T-helper 2 cell treated with Interferon-gamma antibody and Interleukin-4, amounts not matched to agents 5 μg/mL and 100 μg/mL, for 36 hours (primary cell): ENCODE results near the gene DYNLT3.

Experiments
- DNase-seq: peaks from one replicate; pipeline ENCODE4 v3.0.0; 2021; ENCODE audit warnings: low spot score
- H3K27ac Mint-ChIP-seq: one replicate; pipeline ENCODE4 v1.8.0; 2021; ENCODE audit warnings: mild to moderate bottlenecking, mixed read lengths
- H3K27me3 Mint-ChIP-seq: one replicate; pipeline ENCODE4 v1.8.0; 2021; ENCODE audit warnings: low read depth, mixed read lengths
- H3K36me3 Mint-ChIP-seq: one replicate; pipeline ENCODE4 v1.8.0; 2021; ENCODE audit warnings: low read depth, mixed read lengths
- H3K4me1 Mint-ChIP-seq: one replicate; pipeline ENCODE4 v1.8.0; 2021; ENCODE audit warnings: low read depth, mixed read lengths
- H3K4me3 Mint-ChIP-seq: one replicate; pipeline ENCODE4 v1.8.0; 2022; ENCODE audit warnings: mild to moderate bottlenecking, moderate library complexity, mixed read lengths
- H3K9me3 Mint-ChIP-seq: one replicate; pipeline ENCODE4 v1.8.0; 2021; ENCODE audit warnings: mixed read lengths

The DYNLT3 gene

GRCh38 chrX:37820646-37821045 is 26.7 kb downstream of the DYNLT3 start:
- Mint-ChIP-seq H3K4me1 (peaks cover 14% of the 10 kb centered on the region), H3K27me3 (peaks cover 11% of the 10 kb centered on the region), H3K27ac (no peak overlapping the region), H3K4me3 (no peak overlapping the region), H3K9me3 (no peaks in the 10 kb centered on the region), H3K36me3 (no peaks in the 10 kb centered on the region)
- no peak for DNase-seq

- no peak for DNase-seq
- no peak overlapping the region for H3K27ac Mint-ChIP-seq
- peaks cover 3% of the 10 kb centered on the region for H3K4me1 Mint-ChIP-seq
- no peak overlapping the region for H3K4me3 Mint-ChIP-seq
- peaks cover 11% of the 10 kb centered on the region for H3K27me3 Mint-ChIP-seq
- no peaks in the 10 kb centered on the region for H3K36me3 Mint-ChIP-seq
- no peaks in the 10 kb centered on the region for H3K9me3 Mint-ChIP-seq
Observed at GRCh38 chrX:37818031-37818430, 29.3 kb downstream of the DYNLT3 start.

GRCh38 chrX:37817579-37817978 is 29.8 kb downstream of the DYNLT3 start:
- no peak for DNase-seq
- no peaks in the 10 kb centered on the region for H3K9me3 Mint-ChIP-seq
- H3K36me3 Mint-ChIP-seq = no peaks in the 10 kb centered on the region
- H3K4me3 Mint-ChIP-seq = no peak overlapping the region
- H3K27me3 Mint-ChIP-seq = peaks cover 10% of the 10 kb centered on the region
- H3K4me1 Mint-ChIP-seq = peaks cover 1% of the 10 kb centered on the region
- no peak overlapping the region for H3K27ac Mint-ChIP-seq

GRCh38 chrX:37817176-37817575 is 30.2 kb downstream of the DYNLT3 start:
- Mint-ChIP-seq H3K36me3 (no peaks in the 10 kb centered on the region), H3K4me3 (no peak overlapping the region)

GRCh38 chrX:37816766-37817165 is 30.6 kb downstream of the DYNLT3 start:
- no peaks in the 10 kb centered on the region for H3K9me3 Mint-ChIP-seq
- DNase-seq = no peak
- peaks cover 5% of the 10 kb centered on the region for H3K4me1 Mint-ChIP-seq
- H3K27ac Mint-ChIP-seq = no peak overlapping the region
- H3K27me3 Mint-ChIP-seq = peaks cover 12% of the 10 kb centered on the region
- no peaks in the 10 kb centered on the region for H3K36me3 Mint-ChIP-seq
- H3K4me3 Mint-ChIP-seq = no peak overlapping the region

More at GRCh38 chrX:37817176-37817575, 30.2 kb downstream of the DYNLT3 start:
- Mint-ChIP-seq H3K27me3 (peaks cover 9% of the 10 kb centered on the region), H3K9me3 (no peaks in the 10 kb centered on the region), H3K27ac (no peak overlapping the region), H3K4me1 (peaks cover under 1% of the 10 kb centered on the region)
- no peak for DNase-seq

- H3K9me3 Mint-ChIP-seq = no peaks in the 10 kb centered on the region
- H3K27me3 Mint-ChIP-seq = peaks cover 12% of the 10 kb centered on the region
- peaks cover 5% of the 10 kb centered on the region for H3K4me1 Mint-ChIP-seq
- H3K27ac Mint-ChIP-seq = no peak overlapping the region
- H3K4me3 Mint-ChIP-seq = no peak overlapping the region
- no peak for DNase-seq
- H3K36me3 Mint-ChIP-seq = no peaks in the 10 kb centered on the region
Observed at GRCh38 chrX:37815366-37815765, 32.0 kb downstream of the DYNLT3 start.

- Mint-ChIP-seq H3K36me3 (no peaks in the 10 kb centered on the region), H3K4me3 (no peak overlapping the region), H3K27me3 (peaks cover 12% of the 10 kb centered on the region), H3K27ac (no peak overlapping the region), H3K9me3 (no peaks in the 10 kb centered on the region), H3K4me1 (peaks cover 5% of the 10 kb centered on the region)
- DNase-seq = no peak
Observed at GRCh38 chrX:37813570-37813969, 33.8 kb downstream of the DYNLT3 start.

- peaks cover 5% of the 10 kb centered on the region for H3K4me1 Mint-ChIP-seq
- no peaks in the 10 kb centered on the region for H3K9me3 Mint-ChIP-seq
- peaks cover 9% of the 10 kb centered on the region for H3K27me3 Mint-ChIP-seq
- H3K27ac Mint-ChIP-seq = no peak overlapping the region
- no peaks in the 10 kb centered on the region for H3K36me3 Mint-ChIP-seq
- H3K4me3 Mint-ChIP-seq = peak overlapping the region; percentile 35
- DNase-seq = no peak
Observed at GRCh38 chrX:37812110-37812509, 35.3 kb downstream of the DYNLT3 start.

GRCh38 chrX:37809970-37810369 is 37.4 kb downstream of the DYNLT3 start:
- Mint-ChIP-seq H3K36me3 (no peaks in the 10 kb centered on the region), H3K9me3 (no peaks in the 10 kb centered on the region), H3K4me3 (no peak overlapping the region), H3K4me1 (peaks cover 5% of the 10 kb centered on the region), H3K27me3 (peaks cover 4% of the 10 kb centered on the region), H3K27ac (no peak overlapping the region)
- no peak for DNase-seq

- Mint-ChIP-seq H3K36me3 (no peaks in the 10 kb centered on the region), H3K4me1 (no peaks in the 10 kb centered on the region), H3K4me3 (no peak overlapping the region), H3K27ac (no peak overlapping the region), H3K27me3 (peaks cover 2% of the 10 kb centered on the region), H3K9me3 (no peaks in the 10 kb centered on the region)
- no peak for DNase-seq
Observed at GRCh38 chrX:37803057-37803456, 44.3 kb downstream of the DYNLT3 start.

GRCh38 chrX:37802028-37802427 is 45.3 kb downstream of the DYNLT3 start:
- no peaks in the 10 kb centered on the region for H3K4me1 Mint-ChIP-seq
- peaks cover 2% of the 10 kb centered on the region for H3K27me3 Mint-ChIP-seq
- H3K9me3 Mint-ChIP-seq = no peaks in the 10 kb centered on the region
- H3K4me3 Mint-ChIP-seq = no peak overlapping the region
- no peak for DNase-seq
- H3K27ac Mint-ChIP-seq = no peak overlapping the region
- H3K36me3 Mint-ChIP-seq = no peaks in the 10 kb centered on the region

GRCh38 chrX:37800717-37801116 is 46.7 kb downstream of the DYNLT3 start:
- H3K27ac Mint-ChIP-seq = no peak overlapping the region
- peaks cover 2% of the 10 kb centered on the region for H3K27me3 Mint-ChIP-seq
- DNase-seq = no peak
- no peak overlapping the region for H3K4me3 Mint-ChIP-seq
- H3K9me3 Mint-ChIP-seq = no peaks in the 10 kb centered on the region
- H3K36me3 Mint-ChIP-seq = no peaks in the 10 kb centered on the region
- no peaks in the 10 kb centered on the region for H3K4me1 Mint-ChIP-seq

- Mint-ChIP-seq H3K4me3 (no peak overlapping the region), H3K27me3 (peaks cover 2% of the 10 kb centered on the region), H3K36me3 (no peaks in the 10 kb centered on the region), H3K4me1 (no peaks in the 10 kb centered on the region), H3K9me3 (no peaks in the 10 kb centered on the region), H3K27ac (no peak overlapping the region)
- no peak for DNase-seq
Observed at GRCh38 chrX:37799936-37800335, 47.4 kb downstream of the DYNLT3 start.

- no peaks in the 10 kb centered on the region for H3K36me3 Mint-ChIP-seq
- H3K27me3 Mint-ChIP-seq = peaks cover 4% of the 10 kb centered on the region
- no peak overlapping the region for H3K27ac Mint-ChIP-seq
- no peak for DNase-seq
- no peaks in the 10 kb centered on the region for H3K4me1 Mint-ChIP-seq
- no peaks in the 10 kb centered on the region for H3K9me3 Mint-ChIP-seq
- no peak overlapping the region for H3K4me3 Mint-ChIP-seq
Observed at GRCh38 chrX:37796805-37797204, 50.6 kb downstream of the DYNLT3 start.

GRCh38 chrX:37796310-37796709 is 51.1 kb downstream of the DYNLT3 start:
- H3K36me3 Mint-ChIP-seq = no peaks in the 10 kb centered on the region

More at GRCh38 chrX:37796310-37796709, 51.1 kb downstream of the DYNLT3 start:
- Mint-ChIP-seq H3K9me3 (no peaks in the 10 kb centered on the region), H3K27ac (no peak overlapping the region), H3K27me3 (peaks cover 4% of the 10 kb centered on the region), H3K4me3 (no peak overlapping the region), H3K4me1 (no peaks in the 10 kb centered on the region)
- DNase-seq = no peak
